Endothelial cell of umbilical vein (primary cell): ENCODE results near the gene TTC21A. TPM values are rescaled to one million over a fixed set of nuclear protein-coding genes. Genes with fewer than 3 reads are reported as not detected.
A peak's percentile ranks its signal among the peaks of the same experiment; 100 is the strongest.

Experiments used
- BruUV-seq: library from RNA; stranded (reverse); fragments of 400-500 nt; replicated peaks from 2 replicates; lab custom pipeline; 2021; lab: Mats Ljungman, UMichigan
- CTCF ChIA-PET: fragments of 300-600, 350-600 bp; sonication (Branson Sonifier 250); formaldehyde crosslinking; loops from one replicate; lab custom pipeline; 2021; ENCODE audit warnings: antibody characterized with exemption, inconsistent platforms; lab: Charles Lee
- POLR2A ChIA-PET: fragments of 300-600, 350-600 bp; sonication (Branson Sonifier 250); formaldehyde crosslinking; loops from one replicate; lab custom pipeline; 2021; ENCODE audit warnings: antibody characterized with exemption, inconsistent platforms; lab: Charles Lee
- DNase-seq: peaks from one replicate; pipeline ENCODE4 v3.0.0-alpha.2; 2011; ENCODE audit warnings: low read depth, low spot score
- FAIRE-seq: peaks from 2 replicates; lab custom pipeline; 2011; peaks lifted over from hg19 to GRCh38; lab: Jason Lieb, UNC
- H2AFZ ChIP-seq: 2 replicates; pipeline ENCODE4 v1.6.0; 2012; ENCODE audit warnings: low read depth, low read length, control low read depth, inconsistent platforms
- H3K27ac ChIP-seq: 2 replicates; pipeline ENCODE4 v1.5.1; 2011; ENCODE audit warnings: low read depth, mild to moderate bottlenecking, control low read depth, low read length, moderate library complexity; ENCODE audit not compliant: insufficient read depth
- H3K27me3 ChIP-seq, 2 experiments: 2 replicates each; pipeline versions ENCODE4 v1.6.0 to v1.6.1; 2011; ENCODE audit warnings: low read length in 2 of 2, mixed read lengths in 1 of 2; ENCODE audit not compliant: control insufficient read depth in 2 of 2, insufficient read depth in 2 of 2
- H3K36me3 ChIP-seq, 2 experiments: 2 replicates in 1 of 2; 3 replicates in 1 of 2; pipeline ENCODE4 v1.5.1; 2011; ENCODE audit warnings: low read length in 2 of 2, mild to moderate bottlenecking in 1 of 2, moderate library complexity in 1 of 2; ENCODE audit not compliant: control insufficient read depth in 2 of 2, insufficient read depth in 2 of 2; ENCODE audit errors: extremely low read depth in 1 of 2
- H3K4me1 ChIP-seq: 3 replicates; pipeline ENCODE4 v1.5.1; 2011; ENCODE audit warnings: mild to moderate bottlenecking, low read length; ENCODE audit not compliant: control insufficient read depth, insufficient read depth; ENCODE audit errors: extremely low read depth
- H3K4me2 ChIP-seq: 2 replicates; pipeline ENCODE4 v1.6.1; 2011; ENCODE audit warnings: low read length, control low read depth, mixed read lengths; ENCODE audit not compliant: insufficient read depth
- H3K4me3 ChIP-seq, 3 experiments: fragments of 200-600 bp in 1 of 3; sonication (generic), shearing (Covaris generic) in 1 of 3; replicated peaks in 1 of 3; 2 replicates each; pipeline ENCODE4 v1.5.1; 2011 to 2016; ENCODE audit warnings: control low read depth in 3 of 3, low read length in 3 of 3, mild to moderate bottlenecking in 2 of 3, inconsistent platforms in 1 of 3, low read depth in 1 of 3, moderate library complexity in 1 of 3; ENCODE audit not compliant: insufficient read depth in 1 of 3
- H3K79me2 ChIP-seq: 2 replicates; pipeline ENCODE4 v1.6.0; 2012; ENCODE audit warnings: low read length, inconsistent platforms; ENCODE audit not compliant: control insufficient read depth, insufficient read depth
- H3K9ac ChIP-seq: replicated peaks from 2 replicates; pipeline ENCODE3; 2011; ENCODE audit warnings: low read length, control low read depth; ENCODE audit not compliant: insufficient read depth; ENCODE audit errors: extremely low read depth
- H3K9me1 ChIP-seq: replicated peaks from 3 replicates; pipeline ENCODE4 v1.6.0; 2011; ENCODE audit warnings: mild to moderate bottlenecking, low read length; ENCODE audit not compliant: control insufficient read depth, insufficient read depth; ENCODE audit errors: extremely low read depth
- H3K9me3 ChIP-seq: replicated peaks from 2 replicates; pipeline ENCODE4 v1.5.1; 2012; ENCODE audit warnings: low read length, inconsistent platforms; ENCODE audit not compliant: control insufficient read depth, insufficient read depth
- H4K20me1 ChIP-seq: replicated peaks from 2 replicates; pipeline ENCODE3; 2011; ENCODE audit warnings: mild to moderate bottlenecking, low read length; ENCODE audit not compliant: control insufficient read depth, insufficient read depth; ENCODE audit errors: extremely low read depth
- EZH2 ChIP-seq: IDR thresholded peaks from 2 replicates; pipeline ENCODE4 v1.6.1; 2012; ENCODE audit warnings: borderline replicate concordance, low read depth, mild to moderate bottlenecking, moderate library complexity, low read length, inconsistent platforms; ENCODE audit not compliant: severe bottlenecking
- FOS ChIP-seq: IDR thresholded peaks from 2 replicates; pipeline ENCODE4 v1.6.1; 2011; ENCODE audit warnings: mild to moderate bottlenecking, low read length, moderate library complexity, borderline replicate concordance; ENCODE audit not compliant: insufficient read depth
- GATA2 ChIP-seq: IDR thresholded peaks from 2 replicates; pipeline ENCODE4 v1.7.0; 2011; ENCODE audit warnings: low read depth, mild to moderate bottlenecking, moderate library complexity, mixed read lengths, low read length; ENCODE audit not compliant: insufficient read length, insufficient read depth
- JUN ChIP-seq: IDR thresholded peaks from 2 replicates; pipeline ENCODE4 v1.6.1; 2011; ENCODE audit warnings: borderline replicate concordance, low read depth; ENCODE audit not compliant: insufficient read length, insufficient read depth
- POLR2A ChIP-seq: IDR thresholded peaks from 2 replicates; pipeline ENCODE4 v1.6.1; 2012; ENCODE audit warnings: low read depth, mild to moderate bottlenecking, control low read depth, low read length
- POLR2AphosphoS5 ChIP-seq: IDR thresholded peaks from 2 replicates; pipeline ENCODE4 v1.6.1; 2012; ENCODE audit warnings: low read depth, mild to moderate bottlenecking, control low read depth, low read length, moderate library complexity; ENCODE audit not compliant: insufficient read depth
- dilution Hi-C: fragments of 300-500 bp; cut with MboI; formaldehyde crosslinking; loops from one replicate; pipeline ENCODE4 v1.15.0; 2019; ENCODE audit warnings: low sequenced_read_pairs; ENCODE audit not compliant: extremely low pct_ligation_motif_present
- intact Hi-C: fragments of 100-400 bp; cut with micrococcal nuclease; formaldehyde crosslinking; loops from one replicate; pipeline ENCODE4 v1.10.0; 2022
- polyA plus RNA-seq, 4 experiments: library from polyadenylated mRNA; depleted of rRNA in 3 of 4; stranded (reverse) in 3 of 4; unstranded in 1 of 4; fragments of >200 nt; gene quantifications; 2 replicates each; pipeline versions ENCODE4 v1.2.1 to v1.2.3, GENCODE V29; 2011 to 2012; ENCODE audit warnings: missing spikeins in 1 of 4
- total RNA-seq: library from RNA; stranded (reverse); gene quantifications from 2 replicates; pipeline ENCODE4 v1.2.3, GENCODE V29; 2021
- TF ChIP-seq, protein P1 (sequence below): IDR thresholded peaks from 2 replicates; pipeline ENCODE4 v1.6.1; 2011; ENCODE audit not compliant: insufficient read depth, insufficient read length
- TF ChIP-seq, protein P2 (sequence below), 2 donors: IDR thresholded peaks; 1 replicate in 1 of 2; 2 replicates in 1 of 2; pipeline ENCODE4 v1.5.1; 2011; ENCODE audit warnings: low read length in 2 of 2, mild to moderate bottlenecking in 2 of 2, moderate library complexity in 2 of 2, control low read depth in 1 of 2, inconsistent platforms in 1 of 2, low read depth in 1 of 2; ENCODE audit not compliant: insufficient read depth in 1 of 2; ENCODE audit errors: extremely low read depth in 1 of 2

Gene TTC21A
- total and polyA plus RNA-seq, 2 donors (not counting 3 experiments of a cell fraction or from before 2014, with no cell fraction given), result 4.7 to 7.8 TPM

GRCh38 chr3:39147711-39148434 is 40.4 kb downstream of the TTC21A start:
- peak overlapping the region; percentile 97 for H3K27ac ChIP-seq
- POLR2A ChIA-PET, result interaction anchor here (1.0 to 2.6 kb wide), 2 partner anchors 13 to 30 kb away, joined by 3 to 19 read pairs; no protein-coding TSS in a partner anchor
- peaks cover 63% of the 10 kb centered on the region for H3K4me1 ChIP-seq
- H3K9me3 ChIP-seq, result no peaks in the 10 kb centered on the region
- H3K4me3 ChIP-seq, result peak overlapping the region in 1 of 3 experiments; percentile 33
- H3K36me3 ChIP-seq, result peaks cover 4 to 28% of the 10 kb centered on the region in 2 experiments
- CTCF ChIA-PET, result interaction anchor here (1.3 to 2.7 kb wide), 4 partner anchors 18 to 140 kb away, joined by 4 to 13 read pairs (median 10); no protein-coding TSS in a partner anchor
- BruUV-seq, result no TSS peak
- no peaks in the 10 kb centered on the region for H3K27me3 ChIP-seq
- no peaks in the 10 kb centered on the region for H4K20me1 ChIP-seq
- dilution Hi-C loops (no loop called here), intact Hi-C loops (loop anchor here (1.0 to 10.0 kb wide), 3 partner anchors 21 to 423 kb away; no protein-coding TSS in a partner anchor)
- peaks cover 76% of the 10 kb centered on the region for H3K79me2 ChIP-seq
- no peaks in the 10 kb centered on the region for H3K9me1 ChIP-seq
- DNase-seq (peak; percentile 91), FAIRE-seq (peak; percentile 92)
- H2AFZ ChIP-seq, result no peak overlapping the region
- TF ChIP-seq FOS, result peak; percentile 45
- TF ChIP-seq, protein P1, sequence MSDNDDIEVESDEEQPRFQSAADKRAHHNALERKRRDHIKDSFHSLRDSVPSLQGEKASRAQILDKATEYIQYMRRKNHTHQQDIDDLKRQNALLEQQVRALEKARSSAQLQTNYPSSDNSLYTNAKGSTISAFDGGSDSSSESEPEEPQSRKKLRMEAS, result no peak
- TF ChIP-seq, protein P2, sequence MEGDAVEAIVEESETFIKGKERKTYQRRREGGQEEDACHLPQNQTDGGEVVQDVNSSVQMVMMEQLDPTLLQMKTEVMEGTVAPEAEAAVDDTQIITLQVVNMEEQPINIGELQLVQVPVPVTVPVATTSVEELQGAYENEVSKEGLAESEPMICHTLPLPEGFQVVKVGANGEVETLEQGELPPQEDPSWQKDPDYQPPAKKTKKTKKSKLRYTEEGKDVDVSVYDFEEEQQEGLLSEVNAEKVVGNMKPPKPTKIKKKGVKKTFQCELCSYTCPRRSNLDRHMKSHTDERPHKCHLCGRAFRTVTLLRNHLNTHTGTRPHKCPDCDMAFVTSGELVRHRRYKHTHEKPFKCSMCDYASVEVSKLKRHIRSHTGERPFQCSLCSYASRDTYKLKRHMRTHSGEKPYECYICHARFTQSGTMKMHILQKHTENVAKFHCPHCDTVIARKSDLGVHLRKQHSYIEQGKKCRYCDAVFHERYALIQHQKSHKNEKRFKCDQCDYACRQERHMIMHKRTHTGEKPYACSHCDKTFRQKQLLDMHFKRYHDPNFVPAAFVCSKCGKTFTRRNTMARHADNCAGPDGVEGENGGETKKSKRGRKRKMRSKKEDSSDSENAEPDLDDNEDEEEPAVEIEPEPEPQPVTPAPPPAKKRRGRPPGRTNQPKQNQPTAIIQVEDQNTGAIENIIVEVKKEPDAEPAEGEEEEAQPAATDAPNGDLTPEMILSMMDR (IDR thresholded peaks at IDR 0.05; ENCODE audit: extremely low read depth in 1 of 2, insufficient read depth in 1 of 2, low read depth in 1 of 2, low read length in 2 of 2), result no peak
- peak; percentile 20 for TF ChIP-seq POLR2A
- peak; percentile 2 for TF ChIP-seq JUN
- no peak for TF ChIP-seq GATA2
- no peak for TF ChIP-seq EZH2
- TF ChIP-seq POLR2AphosphoS5, result peak; percentile 65
- peak overlapping the region; percentile 73 for H3K4me2 ChIP-seq
- H3K9ac ChIP-seq, result peak overlapping the region; percentile 76
